ENCODE results near the gene GALNT10. TPM values are rescaled to one million over a fixed set of nuclear protein-coding genes. Genes with fewer than 3 reads are reported as not detected.

GALNT10 gene
- total RNA-seq, 1 donor from 2014 or later: 4.8 TPM

- peaks cover 28% of the 10 kb centered on the region for H3K4me1 Mint-ChIP-seq (ENCODE audit: low read depth, unreplicated experiment)
- H3K4me3 Mint-ChIP-seq (ENCODE audit: unreplicated experiment): no peak overlapping the region
- DNase-seq: no peak
- peaks cover 8% of the 10 kb centered on the region for H3K27me3 Mint-ChIP-seq (ENCODE audit: unreplicated experiment)
- no peak overlapping the region for H3K27ac Mint-ChIP-seq (ENCODE audit: unreplicated experiment)
- peaks cover 2% of the 10 kb centered on the region for H3K9me3 Mint-ChIP-seq (ENCODE audit: unreplicated experiment)
- TF ChIP-seq, protein P1, sequence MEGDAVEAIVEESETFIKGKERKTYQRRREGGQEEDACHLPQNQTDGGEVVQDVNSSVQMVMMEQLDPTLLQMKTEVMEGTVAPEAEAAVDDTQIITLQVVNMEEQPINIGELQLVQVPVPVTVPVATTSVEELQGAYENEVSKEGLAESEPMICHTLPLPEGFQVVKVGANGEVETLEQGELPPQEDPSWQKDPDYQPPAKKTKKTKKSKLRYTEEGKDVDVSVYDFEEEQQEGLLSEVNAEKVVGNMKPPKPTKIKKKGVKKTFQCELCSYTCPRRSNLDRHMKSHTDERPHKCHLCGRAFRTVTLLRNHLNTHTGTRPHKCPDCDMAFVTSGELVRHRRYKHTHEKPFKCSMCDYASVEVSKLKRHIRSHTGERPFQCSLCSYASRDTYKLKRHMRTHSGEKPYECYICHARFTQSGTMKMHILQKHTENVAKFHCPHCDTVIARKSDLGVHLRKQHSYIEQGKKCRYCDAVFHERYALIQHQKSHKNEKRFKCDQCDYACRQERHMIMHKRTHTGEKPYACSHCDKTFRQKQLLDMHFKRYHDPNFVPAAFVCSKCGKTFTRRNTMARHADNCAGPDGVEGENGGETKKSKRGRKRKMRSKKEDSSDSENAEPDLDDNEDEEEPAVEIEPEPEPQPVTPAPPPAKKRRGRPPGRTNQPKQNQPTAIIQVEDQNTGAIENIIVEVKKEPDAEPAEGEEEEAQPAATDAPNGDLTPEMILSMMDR (IDR thresholded peaks at IDR 0.05; ENCODE audit: partially characterized antibody, unreplicated experiment): no peak
- no peaks in the 10 kb centered on the region for H3K36me3 Mint-ChIP-seq (ENCODE audit: unreplicated experiment)
These were observed 12.1 kb downstream of the GALNT10 start for GRCh38 chr5:154202379-154203260.

DNA sequence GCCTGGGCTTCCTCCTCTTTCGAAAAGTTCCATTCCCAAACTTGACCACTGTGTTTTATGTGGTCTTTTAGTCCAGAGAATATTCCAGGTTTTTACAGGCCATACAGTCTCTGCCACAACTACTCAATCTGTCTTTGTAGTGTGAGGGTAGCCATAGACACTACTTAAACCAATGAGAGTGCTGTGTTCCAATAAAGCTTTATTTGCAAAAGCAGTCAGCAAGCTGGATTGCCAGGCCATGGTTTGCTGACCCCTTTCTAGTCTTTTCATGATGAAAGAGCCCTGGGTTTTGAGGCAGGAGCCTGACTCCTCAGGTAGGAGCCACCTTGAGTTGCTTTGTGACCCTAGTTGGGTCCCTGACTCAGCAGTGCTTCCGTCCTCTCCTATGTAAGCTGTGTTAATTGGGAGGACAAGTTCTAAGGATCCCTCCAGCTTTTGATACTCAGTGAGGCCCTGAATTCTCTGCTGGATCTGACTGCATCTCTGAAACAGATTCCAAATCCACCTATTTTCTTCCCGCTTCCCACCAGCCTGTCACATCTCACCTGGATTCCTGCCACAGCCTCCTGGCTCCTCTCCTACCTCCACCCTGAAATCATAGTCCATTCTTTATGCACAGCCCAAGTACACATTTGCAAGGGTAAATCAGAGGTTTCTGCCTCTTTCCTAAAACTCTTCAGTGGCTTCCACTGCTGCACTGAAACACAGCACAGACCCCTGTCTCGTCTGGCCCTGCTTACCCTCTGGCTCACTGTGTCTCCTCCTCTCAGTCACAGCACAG, 13.5 kb downstream of the GALNT10 start:
- no peak overlapping the region for H3K4me3 Mint-ChIP-seq (ENCODE audit: unreplicated experiment)
- peaks cover 5% of the 10 kb centered on the region for H3K36me3 Mint-ChIP-seq (ENCODE audit: unreplicated experiment)
- TF ChIP-seq, protein P1 (IDR thresholded peaks at IDR 0.05; ENCODE audit: partially characterized antibody, unreplicated experiment): no peak
- no peak overlapping the region for H3K27ac Mint-ChIP-seq (ENCODE audit: unreplicated experiment)
- DNase-seq: no peak
- peaks cover 2% of the 10 kb centered on the region for H3K9me3 Mint-ChIP-seq (ENCODE audit: unreplicated experiment)
- peaks cover 7% of the 10 kb centered on the region for H3K27me3 Mint-ChIP-seq (ENCODE audit: unreplicated experiment)
- H3K4me1 Mint-ChIP-seq (ENCODE audit: low read depth, unreplicated experiment): peaks cover 28% of the 10 kb centered on the region

DNA sequence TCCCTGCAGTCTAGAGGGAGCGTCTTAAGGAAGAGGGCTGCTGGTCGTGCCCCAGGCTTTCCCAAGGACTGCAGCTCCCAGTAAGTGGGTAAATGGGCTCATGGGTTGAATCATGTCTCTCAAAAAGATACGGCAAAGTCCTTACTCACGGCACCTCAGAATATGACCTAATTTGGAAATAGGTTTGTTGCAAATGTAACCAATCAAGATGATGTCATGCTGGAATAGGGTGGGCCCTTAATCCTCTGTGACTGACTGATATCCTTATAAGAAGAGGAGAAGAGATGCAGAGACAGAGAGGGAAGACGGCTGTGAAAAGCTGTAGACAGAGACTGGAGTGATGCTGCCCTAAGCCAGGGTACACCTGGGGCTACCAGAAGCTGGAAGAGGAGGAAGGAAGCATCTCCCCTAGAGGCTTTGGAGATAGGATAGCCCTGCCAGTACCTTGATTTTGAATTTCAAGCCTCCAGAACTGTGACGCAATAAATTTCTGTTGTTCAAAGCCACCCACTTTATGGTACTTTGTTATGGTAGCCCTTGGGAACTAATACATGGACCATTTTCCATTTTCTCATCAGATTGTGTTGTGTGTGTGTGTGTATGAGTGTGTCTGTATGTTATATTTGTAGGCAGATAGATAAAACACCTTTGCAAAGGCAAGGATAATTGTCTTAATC, 15.0 kb downstream of the GALNT10 start:
- TF ChIP-seq, protein P1 (IDR thresholded peaks at IDR 0.05; ENCODE audit: partially characterized antibody, unreplicated experiment): no peak
- H3K4me1 Mint-ChIP-seq (ENCODE audit: low read depth, unreplicated experiment): peaks cover 15% of the 10 kb centered on the region
- H3K27ac Mint-ChIP-seq (ENCODE audit: unreplicated experiment): no peak overlapping the region

DNA sequence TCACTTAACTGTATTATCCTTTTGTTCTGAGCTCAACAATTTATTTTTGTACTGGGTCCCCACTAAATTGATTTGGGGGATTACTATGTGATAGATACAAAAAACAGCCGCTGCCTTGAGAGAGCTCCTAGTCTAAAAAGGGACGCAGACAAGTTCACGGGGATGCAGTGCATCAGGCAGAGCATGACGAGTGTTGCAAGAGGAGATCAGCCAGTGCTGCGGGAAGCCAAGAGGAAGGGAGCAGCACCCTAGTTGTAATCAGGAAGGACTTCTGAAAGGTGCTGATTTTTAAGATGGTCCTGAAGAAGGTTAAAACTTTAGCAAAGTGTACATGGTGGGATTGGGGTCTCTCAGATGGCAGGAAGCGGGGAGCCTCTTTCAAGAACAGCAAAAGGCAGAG, 15.8 kb downstream of the GALNT10 start:
- Mint-ChIP-seq H3K4me3 (ENCODE audit: unreplicated experiment) (no peak overlapping the region), H3K4me1 (ENCODE audit: low read depth, unreplicated experiment) (peaks cover 13% of the 10 kb centered on the region), H3K27me3 (ENCODE audit: unreplicated experiment) (peaks cover 5% of the 10 kb centered on the region), H3K36me3 (ENCODE audit: unreplicated experiment) (peaks cover 5% of the 10 kb centered on the region), H3K9me3 (ENCODE audit: unreplicated experiment) (peaks cover 2% of the 10 kb centered on the region), H3K27ac (ENCODE audit: unreplicated experiment) (no peak overlapping the region)
- no peak for DNase-seq
- TF ChIP-seq, protein P1 (IDR thresholded peaks at IDR 0.05; ENCODE audit: partially characterized antibody, unreplicated experiment): no peak

More for the DNA sequence above, 15.0 kb downstream of the GALNT10 start:
- peaks cover 5% of the 10 kb centered on the region for H3K36me3 Mint-ChIP-seq (ENCODE audit: unreplicated experiment)
- H3K27me3 Mint-ChIP-seq (ENCODE audit: unreplicated experiment): peaks cover 5% of the 10 kb centered on the region
- H3K4me3 Mint-ChIP-seq (ENCODE audit: unreplicated experiment): no peak overlapping the region
- H3K9me3 Mint-ChIP-seq (ENCODE audit: unreplicated experiment): peaks cover 2% of the 10 kb centered on the region
- DNase-seq: no peak
